GM21367 (cell line): ENCODE measurements around the gene BRCA1.

Source experiments
- ATAC-seq: cut with Tn5 transposase; IDR thresholded peaks from one replicate; pipeline ENCODE4 v1.9.1; 2021; ENCODE audit not compliant: unreplicated experiment

The BRCA1 gene

DNA sequence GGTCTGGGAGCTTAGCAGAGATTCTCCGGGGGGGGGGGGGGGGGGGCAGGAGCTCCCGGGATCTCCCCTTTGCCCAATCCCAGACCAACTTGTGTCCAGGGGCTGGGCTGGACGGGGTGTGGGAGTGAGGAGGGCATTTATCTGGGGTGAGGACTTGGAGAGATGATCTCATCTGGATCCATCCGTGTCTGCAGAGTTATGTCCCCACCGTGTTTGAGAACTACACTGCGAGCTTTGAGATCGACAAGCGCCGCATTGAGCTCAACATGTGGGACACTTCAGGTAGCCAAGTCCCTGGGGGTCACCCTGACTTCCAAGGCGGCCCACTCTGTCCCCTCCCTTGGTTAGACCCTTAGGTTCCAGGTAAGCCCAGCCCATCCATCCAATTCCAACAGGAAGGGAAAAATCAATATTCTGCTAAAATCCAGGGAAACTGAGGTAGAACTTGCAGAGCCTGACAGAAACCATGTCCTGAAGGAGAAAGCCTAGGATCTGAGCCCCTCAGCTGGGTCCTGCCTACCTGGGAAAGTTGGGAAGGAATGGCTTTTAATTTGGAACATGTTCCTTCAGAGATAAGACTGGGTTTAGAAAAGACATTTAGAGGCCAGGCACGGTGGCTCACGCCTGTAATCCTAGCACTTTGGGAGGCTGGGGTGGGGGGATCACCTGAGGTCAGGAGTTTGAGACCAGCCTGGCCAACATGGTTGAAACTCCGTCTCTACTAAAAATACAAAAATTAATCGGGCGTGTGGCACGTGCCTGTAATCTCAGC lies 99.2 kb downstream of the BRCA1 start:
- no peak for ATAC-seq

DNA sequence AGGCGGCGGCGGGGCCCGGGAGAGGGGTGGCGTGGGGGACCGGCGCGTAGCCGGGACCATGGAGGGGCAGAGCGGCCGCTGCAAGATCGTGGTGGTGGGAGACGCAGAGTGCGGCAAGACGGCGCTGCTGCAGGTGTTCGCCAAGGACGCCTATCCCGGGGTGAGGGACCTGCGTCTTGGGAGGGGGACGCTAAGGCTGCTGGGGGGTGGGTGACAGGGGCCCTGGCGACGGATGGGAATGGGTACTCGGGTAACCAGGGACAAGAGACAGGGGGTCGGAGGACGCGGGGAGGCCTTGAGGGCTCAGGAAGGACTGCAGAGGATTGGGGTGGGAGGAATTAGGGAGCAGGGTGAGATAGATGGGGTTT lies 99.9 kb downstream of the BRCA1 start:
- no peak for ATAC-seq

DNA sequence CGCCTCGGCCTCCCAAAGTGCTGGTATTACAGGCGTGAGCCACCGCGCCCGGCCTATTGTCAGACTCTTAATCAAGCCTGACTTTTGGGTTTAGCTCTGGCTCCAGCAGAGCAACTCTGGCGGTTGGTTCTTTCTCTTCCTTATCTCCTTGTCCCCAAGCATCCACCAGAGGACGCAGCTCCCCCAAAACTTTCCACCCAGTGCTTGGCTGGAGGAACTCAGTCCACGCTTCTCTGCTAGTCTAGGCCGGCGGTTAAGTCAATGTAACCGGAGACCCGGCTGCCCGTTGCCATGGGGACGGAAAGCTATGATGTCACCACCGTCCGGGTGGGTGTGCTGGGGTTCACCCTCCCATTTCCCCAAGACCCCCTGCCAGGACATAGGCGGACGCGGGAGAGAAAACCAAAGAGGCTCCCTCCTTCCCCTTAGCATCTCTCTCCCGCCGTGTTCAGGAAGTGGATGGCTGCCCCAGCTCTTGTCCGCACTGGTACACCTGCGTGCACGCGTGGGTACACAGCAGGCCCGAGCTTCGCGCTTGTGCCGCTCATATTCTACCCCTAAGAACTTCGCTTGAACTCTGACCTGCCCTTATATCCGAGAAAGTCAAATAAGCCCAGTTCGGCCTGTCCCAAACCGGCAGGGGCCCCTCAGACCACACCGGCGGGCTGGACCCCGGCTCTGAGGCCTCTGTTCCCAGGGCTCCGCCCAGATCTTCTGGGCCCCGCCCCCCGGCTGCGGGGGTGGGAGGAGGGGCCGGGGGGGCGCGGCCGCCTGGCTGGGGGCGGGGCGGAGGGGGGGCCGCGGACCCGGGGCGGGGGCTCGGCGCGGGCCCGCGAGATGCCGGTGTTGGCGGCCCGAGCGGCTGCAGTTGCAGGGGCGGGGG lies 100.5 kb downstream of the BRCA1 start, which contains the start of gene RND2:
TSS of gene RND2 (plus strand) at position 825 of the 883 bp plus-strand sequence. CDS start 117 bp downstream, outside the sequence.
- no peak for ATAC-seq

DNA sequence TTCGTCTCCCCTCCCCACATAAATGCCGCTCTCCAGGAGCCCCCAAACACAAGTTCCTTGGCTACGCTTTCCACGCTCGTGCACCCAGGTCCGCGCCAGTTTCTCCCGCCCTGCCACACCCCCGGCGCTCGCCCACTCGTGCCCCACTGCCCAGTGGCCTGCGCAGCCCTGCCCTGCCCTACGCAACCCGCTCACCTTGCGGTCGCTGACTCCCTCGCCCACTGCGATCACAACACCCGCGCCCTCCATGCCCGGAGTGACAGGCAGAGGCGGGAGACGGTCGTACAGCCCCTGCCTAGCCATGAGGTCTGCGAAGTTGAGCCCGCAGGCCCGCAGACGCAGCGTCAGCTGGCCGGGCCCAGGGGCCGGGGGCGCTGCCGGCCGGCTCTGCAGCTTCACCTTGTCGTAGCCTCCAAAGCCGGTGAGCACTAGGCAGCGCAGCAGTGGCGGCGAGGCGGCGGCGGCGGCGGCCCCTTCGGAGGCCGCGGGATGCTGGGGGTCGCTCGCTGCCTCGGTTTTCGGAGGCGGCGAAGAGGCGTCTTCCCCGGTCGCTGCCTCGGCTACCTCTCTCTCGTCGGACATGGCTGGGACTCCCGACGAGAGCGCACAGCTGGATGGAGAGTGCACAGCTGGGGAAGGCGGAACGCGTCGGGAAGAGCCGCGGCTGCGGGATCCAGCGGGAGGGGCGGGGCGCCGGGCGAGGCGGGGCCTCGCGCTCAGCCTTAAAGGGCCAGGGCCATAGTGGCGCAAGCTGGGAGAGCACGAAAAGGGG lies 103.2 kb downstream of the BRCA1 start, which contains the start of gene VAT1:
TSS of gene VAT1 (minus strand) at position 645 of the 772 bp plus-strand sequence. CDS start at position 582, 63 bp downstream.
- ATAC-seq, result no peak

DNA sequence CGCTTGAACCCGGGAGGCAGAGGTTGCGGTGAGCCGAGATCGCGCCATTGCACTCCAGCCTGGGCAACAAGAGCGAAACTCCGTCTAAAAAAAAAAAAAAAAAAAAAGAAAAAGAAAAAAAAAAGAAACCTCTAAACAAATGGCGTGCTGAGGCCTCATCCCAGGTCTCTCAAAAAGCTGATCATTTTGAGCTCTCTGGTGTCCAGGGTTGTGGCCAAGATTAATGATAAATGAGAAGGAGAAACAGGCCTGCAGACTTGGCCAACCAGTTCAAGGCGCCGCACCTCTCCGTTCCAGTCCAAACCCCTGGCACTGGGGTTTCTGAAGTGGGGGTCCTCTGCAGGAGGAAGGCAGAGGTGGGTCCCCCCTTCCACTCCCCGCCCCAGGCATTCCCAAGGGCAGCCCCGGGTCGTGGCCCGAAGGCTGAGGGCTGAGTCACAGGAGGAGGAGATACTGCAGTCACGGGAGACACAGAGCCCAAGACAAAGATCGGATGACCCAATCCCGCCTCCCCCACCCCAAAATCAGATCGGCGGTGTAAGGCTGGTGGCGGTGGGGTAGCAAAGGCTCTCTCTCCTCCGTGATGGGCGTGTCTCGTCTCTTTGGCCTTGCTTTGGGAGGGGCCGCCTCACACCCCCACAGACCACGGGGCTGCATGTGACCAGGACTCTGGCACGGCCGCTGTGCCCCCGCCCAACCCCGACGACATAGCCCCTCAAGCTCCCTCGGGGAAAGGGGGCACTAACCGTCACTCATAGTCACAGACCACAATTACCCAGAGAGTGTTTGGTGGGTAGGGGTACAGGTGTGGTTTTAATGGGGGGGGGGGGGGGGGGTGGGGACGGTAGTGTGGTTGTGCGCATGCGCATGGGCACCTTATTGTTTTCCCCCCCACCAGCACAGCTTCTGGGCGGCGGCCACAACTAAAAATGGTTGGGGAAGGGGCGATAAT lies 104.1 kb downstream of the BRCA1 start:
- no peak for ATAC-seq

DNA sequence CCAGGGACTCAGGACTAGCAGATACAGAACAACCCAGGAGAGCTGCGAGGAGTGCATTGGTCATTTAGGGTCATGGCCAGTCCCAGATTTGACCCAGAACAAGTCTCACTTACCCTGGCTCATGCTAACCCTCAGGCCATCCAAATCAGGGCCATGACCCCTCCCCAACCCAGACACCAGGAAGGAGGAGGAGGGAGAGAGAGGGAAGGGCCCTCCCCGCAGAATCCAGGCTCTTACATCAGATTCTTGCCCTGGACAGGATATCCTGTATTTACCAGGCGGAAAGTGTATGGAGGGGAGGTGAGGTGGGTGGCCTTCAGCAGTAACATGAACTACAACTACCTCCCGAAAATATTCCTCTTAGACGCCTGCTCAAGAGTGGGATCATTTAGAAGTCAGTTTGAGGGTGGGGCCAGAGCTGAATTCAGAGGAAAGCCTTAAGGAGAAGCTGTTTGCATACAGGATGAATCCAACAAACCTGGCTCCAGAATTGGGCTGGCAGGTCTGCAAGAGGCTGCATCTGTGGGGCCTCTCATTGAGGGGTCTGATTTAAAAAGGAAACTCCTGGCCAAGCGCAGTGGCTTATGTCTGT lies 105.0 kb downstream of the BRCA1 start:
- no peak for ATAC-seq

DNA sequence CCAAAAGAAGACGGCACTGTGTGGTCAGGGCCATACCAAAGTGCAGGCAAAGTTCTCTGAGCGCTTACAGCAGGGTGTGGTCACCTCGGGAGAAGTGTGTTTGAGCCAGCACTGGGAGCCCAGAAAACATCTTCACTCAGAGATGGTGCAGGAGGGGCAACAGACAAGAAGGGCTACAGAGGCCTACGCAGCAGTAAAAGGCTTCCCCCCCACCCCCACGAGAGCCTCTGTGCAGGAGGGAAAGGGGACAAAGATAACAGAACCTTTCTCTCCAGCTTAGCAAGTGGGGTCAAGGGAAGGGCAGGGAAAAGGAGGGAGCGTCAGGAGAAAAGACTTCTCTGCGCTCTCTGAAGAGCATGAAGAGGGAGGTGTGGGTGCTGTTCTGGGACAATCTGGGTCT lies 105.7 kb downstream of the BRCA1 start:
- ATAC-seq, result no peak

DNA sequence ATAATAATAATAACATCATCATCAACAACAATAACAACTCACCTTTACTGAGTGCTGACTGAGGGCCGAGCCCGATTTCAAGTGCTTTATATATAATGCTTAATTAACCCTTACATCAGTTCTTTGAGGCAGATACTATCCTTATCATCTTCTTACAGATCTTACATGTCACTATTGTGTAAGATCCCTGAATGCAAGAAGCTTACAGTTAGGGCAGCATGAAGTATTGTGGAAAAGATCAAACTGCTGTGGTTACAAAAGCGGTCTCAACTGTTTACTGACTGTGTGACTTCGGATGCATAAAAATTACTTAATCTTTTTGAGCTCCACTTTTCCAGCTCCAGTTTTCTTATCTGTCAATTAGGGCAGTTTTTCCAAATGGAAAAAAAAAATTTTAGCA lies 106.2 kb downstream of the BRCA1 start:
- no peak for ATAC-seq

DNA sequence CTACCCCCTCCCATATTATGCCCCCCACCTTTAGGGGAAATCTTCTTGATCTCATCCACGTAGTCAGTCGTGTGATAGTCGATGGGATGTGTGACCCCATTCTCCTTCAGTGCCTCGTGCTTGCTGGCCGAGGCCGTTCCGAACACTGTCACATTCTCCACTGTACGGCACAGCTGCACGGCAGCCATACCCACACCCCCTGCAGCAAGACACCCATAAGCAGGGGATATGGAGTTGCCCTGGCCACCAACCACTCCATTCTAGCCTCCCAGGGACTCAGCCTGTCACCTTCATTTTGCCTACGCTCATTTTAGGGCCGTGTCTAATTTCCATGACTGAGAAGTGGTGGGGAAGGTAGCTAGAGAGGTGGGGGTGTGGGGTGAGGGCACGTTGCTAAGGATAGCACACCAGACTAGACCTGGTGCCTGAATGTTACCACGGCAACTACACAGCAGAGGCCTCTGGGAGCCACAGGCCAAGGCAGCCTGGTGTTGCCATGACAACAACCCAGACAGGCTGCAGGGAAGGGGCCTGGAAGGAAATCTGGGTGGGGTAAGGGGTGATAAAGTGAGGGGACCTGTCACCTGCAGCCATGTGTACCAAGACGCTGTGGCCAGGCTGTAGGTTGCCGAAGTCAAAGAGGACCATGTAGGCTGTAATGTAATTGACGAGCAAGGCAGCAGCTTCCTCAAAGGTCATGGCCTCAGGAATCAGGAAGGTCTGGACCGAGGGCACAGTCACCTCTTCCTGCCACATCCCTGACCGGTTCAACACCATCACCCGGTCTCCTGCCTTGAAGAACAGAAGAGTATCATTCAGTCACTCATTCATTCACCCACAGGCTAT lies 106.9 kb downstream of the BRCA1 start:
- ATAC-seq, result no peak

DNA sequence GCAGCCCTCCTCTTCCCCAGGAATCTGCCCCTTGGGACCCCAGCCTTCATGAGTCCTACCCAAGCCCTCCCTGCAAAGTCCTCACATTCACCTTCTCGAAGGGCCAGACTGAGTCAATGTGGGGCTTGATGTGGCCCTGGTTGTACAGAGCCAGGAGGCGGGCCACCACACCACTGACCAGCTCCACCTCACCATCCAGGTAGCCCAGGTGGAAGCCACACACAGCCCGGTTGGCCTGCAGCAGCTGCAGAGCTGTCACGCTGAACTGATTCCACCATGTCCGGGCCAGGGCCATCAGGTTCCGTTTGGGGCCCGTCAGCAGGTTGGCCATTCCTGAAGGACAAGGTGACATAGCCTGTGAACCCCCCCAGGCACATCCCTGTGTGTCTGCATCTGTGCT lies 108.9 kb downstream of the BRCA1 start:
- no peak for ATAC-seq

DNA sequence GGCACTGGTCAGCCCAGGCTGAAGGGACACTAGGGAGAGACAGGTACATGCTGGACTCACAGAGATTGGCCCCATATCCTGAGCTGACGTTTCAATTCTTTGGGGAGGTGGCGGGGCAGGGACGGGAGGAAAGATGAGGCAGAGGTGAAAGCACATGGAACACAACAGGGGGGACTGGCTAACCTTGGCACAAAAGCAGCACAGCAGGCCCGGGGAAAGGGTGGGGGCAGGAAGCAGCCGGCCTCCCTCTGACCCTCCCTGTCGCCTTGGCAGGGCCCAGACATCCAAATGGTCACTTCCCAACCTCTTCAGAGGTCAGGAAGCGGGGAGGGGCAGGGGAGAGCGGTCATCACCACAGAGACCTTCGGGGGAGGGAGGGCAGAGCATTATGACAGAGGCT lies 109.6 kb downstream of the BRCA1 start:
- ATAC-seq, result no peak

DNA sequence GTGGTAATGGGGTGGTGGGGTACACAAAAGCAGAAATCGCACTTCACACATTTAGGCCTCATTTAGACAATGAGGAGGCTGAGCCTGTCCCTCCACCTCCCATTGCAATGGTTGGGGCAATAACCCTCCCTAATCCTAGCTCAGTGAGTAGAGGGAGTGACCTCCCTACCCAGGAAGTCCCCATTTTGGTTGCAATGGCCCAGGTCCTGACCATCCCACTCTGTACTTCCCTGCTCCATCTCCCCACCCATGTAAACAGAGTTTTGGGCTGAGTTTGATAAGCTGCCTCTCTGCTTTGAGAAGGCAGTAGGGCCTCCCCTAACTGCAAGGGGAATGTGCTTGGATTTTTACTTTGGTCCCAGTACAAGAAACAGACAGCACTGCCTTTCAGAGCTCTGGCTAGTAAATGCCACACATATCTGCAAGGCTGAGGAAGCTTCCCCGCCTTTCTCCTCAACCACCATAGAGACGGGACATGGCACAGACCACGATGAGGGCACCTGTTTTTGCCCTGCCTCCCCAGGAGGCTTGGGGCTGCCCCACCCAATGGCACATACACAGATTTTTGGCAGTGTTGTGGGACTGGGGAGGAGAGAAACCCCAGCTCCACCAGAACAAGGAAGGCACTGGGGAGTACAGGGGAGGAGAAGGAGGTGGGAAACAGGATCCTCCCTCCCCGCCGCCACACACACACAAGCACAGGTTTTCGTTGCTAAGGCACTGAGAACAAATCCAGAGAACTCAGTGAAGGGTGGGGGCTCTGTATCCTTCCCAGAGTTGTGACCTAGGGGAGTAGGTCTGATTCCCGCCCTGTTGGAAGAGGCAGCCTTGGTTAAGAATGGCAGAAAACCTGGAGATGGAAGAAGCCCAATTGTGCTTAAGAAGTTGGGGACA lies 110.3 kb downstream of the BRCA1 start:
- no peak for ATAC-seq

DNA sequence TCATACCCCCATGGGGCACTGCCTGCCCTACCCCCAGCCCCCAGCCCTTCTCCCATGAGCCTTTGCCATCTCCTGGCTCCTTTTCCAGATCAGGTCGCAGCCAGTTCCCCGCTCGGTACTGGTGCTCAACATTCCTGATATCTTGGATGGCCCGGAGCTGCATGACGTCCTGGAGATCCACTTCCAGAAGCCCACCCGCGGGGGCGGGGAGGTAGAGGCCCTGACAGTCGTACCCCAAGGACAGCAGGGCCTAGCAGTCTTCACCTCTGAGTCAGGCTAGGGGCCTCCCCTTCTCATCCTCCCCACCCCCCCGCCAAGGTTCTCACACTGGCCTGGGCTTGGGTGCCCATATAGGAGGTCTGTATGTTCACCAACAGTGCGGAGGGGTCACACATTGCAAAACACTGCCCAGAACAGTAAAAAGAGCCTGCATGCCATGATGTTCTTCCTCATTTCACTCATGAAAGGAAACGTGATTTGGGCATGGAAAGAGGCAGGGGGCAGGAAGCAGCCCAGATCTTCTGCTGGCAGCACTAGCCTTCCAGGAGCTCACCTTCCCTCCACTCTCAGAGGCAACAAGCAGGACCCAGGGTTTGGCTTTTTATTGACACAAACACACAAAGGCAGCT lies 111.0 kb downstream of the BRCA1 start:
- ATAC-seq, result no peak

DNA sequence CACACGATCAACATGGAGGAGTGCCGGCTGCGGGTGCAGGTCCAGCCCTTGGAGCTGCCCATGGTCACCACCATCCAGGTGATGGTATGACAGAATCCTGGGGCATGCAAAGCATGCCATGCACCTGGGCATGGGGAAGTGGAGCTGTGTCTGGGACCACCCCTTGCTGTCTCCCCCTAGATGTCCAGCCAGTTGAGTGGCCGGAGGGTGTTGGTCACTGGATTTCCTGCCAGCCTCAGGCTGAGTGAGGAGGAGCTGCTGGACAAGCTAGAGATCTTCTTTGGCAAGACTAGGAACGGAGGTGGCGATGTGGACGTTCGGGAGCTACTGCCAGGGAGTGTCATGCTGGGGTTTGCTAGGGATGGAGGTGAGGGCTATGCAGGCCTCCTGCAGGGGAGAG lies 111.9 kb downstream of the BRCA1 start:
- no peak for ATAC-seq

DNA sequence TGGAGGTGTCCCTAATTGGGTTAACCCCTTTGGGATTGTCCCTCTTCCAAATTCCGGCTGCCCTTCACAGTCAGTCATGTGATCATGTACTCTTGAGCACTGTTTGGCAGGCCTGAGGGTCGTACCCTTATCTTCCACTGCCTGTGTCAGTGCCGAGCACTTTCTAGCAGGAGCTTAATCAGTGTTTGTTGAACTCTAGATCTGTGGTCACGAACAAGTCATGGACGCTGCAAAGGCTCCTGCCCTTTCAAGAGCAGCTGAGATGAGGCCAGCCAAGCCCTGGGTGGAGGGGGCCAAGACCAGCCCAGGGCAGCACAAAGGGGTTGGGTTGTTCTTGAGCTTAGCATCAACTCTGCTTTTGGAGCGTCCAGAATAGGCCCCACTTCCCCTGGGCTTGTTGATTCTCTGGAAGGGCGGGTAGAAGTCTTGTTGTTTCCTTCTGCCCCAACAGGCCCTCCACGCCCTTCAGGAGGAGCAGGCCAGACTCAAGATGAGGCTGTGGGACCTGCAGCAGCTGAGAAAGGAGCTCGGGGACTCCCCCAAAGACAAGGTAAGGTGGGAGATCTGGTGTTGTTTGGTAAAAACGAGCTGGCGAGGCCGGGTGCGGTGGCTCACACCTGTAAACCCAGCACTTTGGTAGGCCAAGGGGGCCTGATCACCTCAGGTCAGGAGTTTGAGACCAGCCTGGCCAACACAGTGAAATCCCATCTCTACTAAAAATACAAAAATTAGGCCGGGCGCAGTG lies 113.3 kb downstream of the BRCA1 start:
- no peak for ATAC-seq

DNA sequence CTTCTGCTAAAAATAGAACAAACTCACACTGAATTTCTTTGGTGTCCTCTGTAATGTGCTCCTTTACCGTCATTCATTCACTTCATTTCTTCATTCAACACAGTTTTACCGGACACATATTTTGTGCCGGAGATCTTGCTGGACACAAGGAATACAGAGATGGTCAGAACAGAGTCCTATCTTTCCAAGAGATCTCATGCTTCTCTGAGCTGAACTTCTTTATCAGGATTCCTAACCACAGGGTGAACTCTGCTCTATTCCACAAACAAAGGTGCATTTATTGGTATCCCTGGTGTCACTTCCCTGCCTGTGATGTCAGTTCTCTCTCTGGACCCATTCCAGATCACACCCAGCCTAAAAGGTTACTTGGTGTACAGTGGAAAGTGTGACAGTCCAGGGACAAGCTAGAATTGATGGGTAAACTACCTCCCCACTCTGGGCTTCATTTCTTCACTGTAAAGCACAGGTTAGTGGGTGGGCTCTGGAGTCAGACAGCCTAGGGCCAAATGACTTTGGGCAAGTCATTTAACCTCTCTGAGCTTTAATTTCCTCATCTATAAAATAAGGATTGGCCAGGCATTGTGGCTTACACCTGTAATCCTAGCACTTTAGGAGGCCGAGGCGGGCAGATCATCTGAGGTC lies 114.4 kb downstream of the BRCA1 start:
- ATAC-seq, result no peak
